HG02938 (cell line): ENCODE measurements around the gene ATP6V0E1.

Source experiments
- ATAC-seq: cut with Tn5 transposase; IDR thresholded peaks from one replicate; pipeline ENCODE4 v1.9.1; 2021; ENCODE audit warnings: mild to moderate bottlenecking, moderate library complexity; ENCODE audit not compliant: unreplicated experiment

ATP6V0E1 gene

DNA sequence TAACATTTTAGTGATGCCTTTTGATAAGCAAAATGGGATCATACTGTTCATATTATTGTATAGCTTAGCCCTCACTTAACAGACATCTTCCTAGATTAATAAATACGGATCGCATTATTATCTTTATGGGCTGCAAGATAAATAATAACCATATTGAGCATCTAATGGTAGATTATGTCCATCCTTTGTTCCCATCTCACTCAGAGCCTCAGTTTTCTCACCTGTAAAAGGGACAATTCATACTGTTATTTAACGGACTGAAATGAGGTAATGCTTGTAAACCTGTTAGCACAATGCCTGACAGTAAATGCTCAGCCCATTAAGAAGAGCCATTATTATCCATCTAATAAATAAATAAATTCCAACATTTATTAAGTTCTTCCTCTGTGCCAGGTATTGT is 27.3 kb upstream of the ATP6V0E1 start:
- no peak for ATAC-seq

GRCh38 chr5:172956936-172957335 is 26.6 kb upstream of the ATP6V0E1 start:
- no peak for ATAC-seq

DNA sequence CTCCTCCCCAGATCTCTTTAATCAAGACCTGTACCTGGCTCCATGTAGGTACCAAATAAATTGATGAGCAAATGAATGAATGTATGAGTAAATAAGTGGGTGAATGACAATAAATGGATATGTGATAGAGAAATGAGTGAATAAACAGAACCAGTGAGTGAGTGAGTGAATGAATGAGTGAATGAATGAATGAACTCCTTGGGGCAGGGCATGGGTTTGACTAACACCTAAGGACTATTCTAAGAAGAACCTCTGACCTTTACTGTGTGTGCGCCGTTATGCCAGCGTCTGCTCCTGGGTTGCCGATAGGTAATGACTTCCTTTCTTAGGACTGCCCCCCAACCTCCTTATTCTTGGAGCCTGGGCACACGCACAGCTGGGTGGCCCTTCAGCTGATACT is 26.1 kb upstream of the ATP6V0E1 start:
- ATAC-seq, result no peak

DNA sequence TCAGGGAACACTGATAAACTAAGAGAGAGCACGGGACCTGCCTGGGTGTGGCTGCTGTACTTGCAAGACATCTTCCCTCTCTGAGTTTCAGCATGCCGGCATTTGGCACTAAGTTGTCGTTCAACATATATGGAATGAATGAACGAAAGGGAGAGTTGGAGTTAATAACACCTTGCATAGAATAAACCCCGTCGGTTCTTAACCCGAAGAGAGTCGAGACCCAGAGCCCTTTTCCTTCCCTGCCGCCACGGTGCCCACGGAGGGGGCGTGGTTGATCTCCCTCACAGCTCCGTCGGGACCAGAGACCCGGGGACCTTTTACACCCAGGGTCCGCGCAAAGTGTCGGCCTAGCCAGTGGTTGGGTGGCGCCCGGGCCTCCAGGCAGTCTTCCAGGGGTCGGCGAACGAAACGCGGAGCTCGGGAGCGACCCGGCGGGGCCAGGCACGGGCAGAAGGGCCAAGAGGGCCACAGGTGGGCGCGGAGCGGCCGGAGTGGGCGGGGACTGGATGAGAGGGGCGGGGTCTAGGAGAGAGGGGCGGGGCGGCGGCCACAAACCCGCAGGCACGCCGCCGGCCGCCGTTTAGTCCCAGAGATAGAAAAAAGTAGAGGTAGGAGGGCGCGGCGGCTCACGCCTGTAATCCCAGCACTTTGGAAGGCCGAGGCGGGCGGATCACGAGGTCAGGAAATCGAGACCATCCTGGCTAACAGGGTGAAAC is 25.1 kb upstream of the ATP6V0E1 start:
- peak; percentile 71 for ATAC-seq

GRCh38 chr5:172959824-172960799 is 23.5 kb upstream of the ATP6V0E1 start:
- ATAC-seq, result no peak

DNA sequence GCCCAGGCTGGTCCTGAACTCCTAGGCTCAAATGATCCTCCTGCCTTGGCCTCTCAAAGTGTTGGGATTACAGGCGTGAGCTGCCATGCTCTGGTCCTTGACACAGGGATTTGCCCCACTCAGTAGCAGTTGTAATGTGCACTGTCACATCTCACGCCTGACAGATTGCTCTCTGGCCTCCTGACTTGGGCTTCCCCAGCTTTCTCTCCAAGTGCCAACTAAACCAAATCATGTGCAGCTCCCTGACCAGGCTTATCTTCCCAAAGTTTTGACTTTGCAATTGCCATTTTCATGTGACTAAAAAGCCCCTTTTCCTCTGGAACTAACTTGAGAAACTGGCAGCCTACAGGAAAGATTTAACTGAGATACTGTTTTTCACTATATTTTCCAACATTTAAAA is 13.7 kb upstream of the ATP6V0E1 start:
- no peak for ATAC-seq

DNA sequence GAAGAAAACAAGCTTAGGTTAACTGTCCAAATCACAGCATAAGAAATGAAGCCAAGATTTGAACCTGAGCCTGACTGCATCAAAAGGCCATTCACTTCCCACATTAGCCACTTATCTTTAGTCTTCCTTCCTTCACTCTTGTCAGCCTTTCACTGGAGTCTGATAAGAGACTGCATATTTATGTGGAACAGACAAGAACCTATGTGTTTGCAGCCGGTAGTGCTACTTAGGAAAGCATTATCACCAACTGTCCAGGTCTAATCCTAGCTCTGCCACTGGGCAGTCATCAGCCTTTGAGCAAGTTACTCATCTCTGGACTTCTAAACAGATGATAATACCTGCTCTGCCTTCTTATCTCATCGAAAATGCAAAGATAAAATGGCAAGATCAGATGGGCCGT is 12.1 kb upstream of the ATP6V0E1 start:
- no peak for ATAC-seq

- no peak for ATAC-seq
Observed at GRCh38 chr5:172972552-172972951, 11.0 kb upstream of the ATP6V0E1 start.

GRCh38 chr5:172973127-172973916 is 10.2 kb upstream of the ATP6V0E1 start:
- ATAC-seq, result no peak

- ATAC-seq, result no peak
Observed at GRCh38 chr5:172973931-172974330, 9.6 kb upstream of the ATP6V0E1 start.

GRCh38 chr5:172975289-172975688 is 8.3 kb upstream of the ATP6V0E1 start:
- no peak for ATAC-seq

- ATAC-seq, result no peak
Observed at GRCh38 chr5:172979778-172980177, 3.8 kb upstream of the ATP6V0E1 start.

- no peak for ATAC-seq
Observed at GRCh38 chr5:172981931-172982330, 1.6 kb upstream of the ATP6V0E1 start.

DNA sequence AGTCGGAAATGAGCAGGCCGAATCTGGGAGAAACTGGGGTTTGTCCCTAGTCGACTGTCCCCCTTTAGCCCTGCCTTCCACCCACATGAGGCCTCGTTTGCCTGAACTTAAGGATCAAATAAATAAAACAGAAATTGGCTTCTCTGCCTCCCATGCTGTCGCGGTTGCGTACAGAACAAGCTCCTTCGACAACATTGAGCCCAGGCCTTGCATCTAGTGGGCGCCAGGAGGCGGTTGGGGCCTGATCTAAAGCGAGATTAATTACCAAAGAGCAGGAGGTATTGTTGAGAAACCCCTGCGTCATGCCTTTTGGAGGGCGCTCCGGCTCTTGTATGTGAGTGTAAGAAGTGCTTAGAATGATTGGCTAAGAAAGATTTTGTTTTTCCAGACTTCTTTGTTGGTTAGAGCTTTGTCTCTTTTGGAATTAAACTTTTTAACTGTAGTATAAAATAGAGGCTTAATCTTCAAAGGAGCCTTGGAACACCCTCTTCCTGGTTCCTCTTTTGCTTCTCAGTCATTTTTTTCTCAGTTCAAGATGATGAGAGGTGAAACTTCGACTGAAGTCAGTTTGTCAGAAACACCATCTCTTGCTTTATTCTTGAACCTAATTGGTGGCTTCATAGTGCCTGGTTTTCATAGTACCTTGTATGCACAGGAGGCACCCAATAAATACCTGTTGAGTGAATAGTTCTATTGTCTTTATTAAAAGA is 828 bp downstream of the ATP6V0E1 start:
- ATAC-seq, result peak; percentile 73

DNA sequence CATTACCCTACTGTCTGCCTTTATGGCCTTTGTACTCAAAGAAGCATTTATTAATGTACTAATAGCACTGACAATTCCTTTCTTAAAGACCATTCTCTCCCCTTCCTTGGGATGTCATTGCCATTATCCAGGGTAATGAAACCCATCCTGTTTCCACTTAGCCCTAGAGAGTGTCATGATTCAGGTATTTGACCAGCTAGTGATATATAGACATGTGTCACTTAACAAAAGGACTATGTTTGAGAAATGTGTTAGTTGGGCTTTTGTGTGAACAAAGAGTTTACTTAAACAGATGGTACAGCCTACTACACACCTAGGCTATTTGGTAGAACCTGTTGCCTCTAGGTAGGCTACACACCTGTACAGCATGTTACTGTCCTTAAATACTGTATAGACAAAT is 2.0 kb downstream of the ATP6V0E1 start:
- ATAC-seq, result no peak

- no peak for ATAC-seq
Observed at GRCh38 chr5:172988276-172988675, 4.7 kb downstream of the ATP6V0E1 start.

DNA sequence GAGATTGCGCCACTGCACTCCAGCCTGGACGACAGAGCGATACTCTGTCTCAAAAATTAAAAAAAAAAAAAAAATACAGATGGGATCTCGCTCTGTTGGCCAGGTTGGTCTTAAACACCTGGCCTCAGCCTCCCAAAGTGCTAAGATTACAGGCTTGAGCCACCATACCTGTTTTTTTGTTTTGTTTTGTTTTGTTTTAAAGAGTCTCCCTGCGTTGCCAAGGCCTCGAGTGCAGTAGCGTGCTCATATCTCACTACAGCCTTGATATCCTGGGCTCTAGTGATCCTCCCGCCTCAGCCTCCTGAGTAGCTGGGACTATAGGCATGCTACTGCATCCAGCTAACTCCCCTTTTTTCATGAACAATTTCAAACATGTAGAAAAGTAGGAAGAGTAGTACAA is 7.2 kb downstream of the ATP6V0E1 start:
- no peak for ATAC-seq

GRCh38 chr5:172994405-172994804 is 10.8 kb downstream of the ATP6V0E1 start:
- no peak for ATAC-seq

DNA sequence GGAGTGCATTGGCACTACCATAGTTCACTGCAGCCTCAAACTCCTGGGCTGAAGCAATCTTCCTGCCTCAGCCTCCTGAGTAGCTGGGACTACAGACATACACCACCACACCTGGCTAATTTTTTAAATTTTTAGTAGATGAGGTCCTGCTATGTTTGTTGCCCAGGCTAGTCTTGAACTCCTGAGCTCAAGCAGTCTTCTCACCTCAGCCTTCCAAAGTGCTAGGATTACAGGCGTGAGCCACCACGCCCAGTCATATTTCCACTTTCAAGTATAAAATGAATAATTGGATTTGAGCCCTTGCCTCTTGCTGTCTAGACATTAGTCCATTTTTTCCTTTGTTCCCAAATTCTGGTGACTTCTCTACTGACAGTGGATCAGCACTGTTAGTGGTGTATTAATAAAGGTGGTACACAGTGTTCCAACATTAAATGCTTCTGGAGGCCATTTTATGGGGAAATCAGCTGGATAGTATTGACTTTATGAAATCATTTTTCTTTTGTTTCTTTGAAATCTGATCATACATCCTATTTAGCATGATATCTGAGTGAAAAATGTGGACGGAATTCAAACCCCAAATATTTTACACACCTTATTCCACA is 15.9 kb downstream of the ATP6V0E1 start:
- ATAC-seq, result no peak

GRCh38 chr5:172999974-173000373 is 16.4 kb downstream of the ATP6V0E1 start:
- ATAC-seq, result no peak
